Activated CD4-positive, alpha-beta memory T cell treated with anti-CD3 and anti-CD28 coated beads, Interleukin-2, amount 10 ng/mL, durations not matched to agents 7 days and 5 days (primary cell): ENCODE measurements around the gene GLB1L. TPM values are rescaled to one million over a fixed set of nuclear protein-coding genes. Genes with fewer than 3 reads are reported as not detected.
"Not testable (repeated sequence)": the region's sequence is repeated elsewhere in the genome, so short reads cannot be mapped to it uniquely, and the experiment has no call there.

Source experiments
- CTCF ChIA-PET: fragments of 350-600 bp; sonication (Branson Sonifier 250); formaldehyde crosslinking; loops from one replicate; lab custom pipeline; 2021; ENCODE audit warnings: antibody characterized with exemption, inconsistent platforms; lab: Charles Lee
- POLR2A ChIA-PET: fragments of 350-600 bp; sonication (Branson Sonifier 250); formaldehyde crosslinking; loops from one replicate; lab custom pipeline; 2021; ENCODE audit warnings: antibody characterized with exemption; lab: Charles Lee
- DNase-seq: peaks from one replicate; pipeline ENCODE4 v3.0.0-alpha.2; 2020
- H3K27ac Mint-ChIP-seq: one replicate; pipeline ENCODE4 v1.8.0; 2021; ENCODE audit warnings: mild to moderate bottlenecking, mixed read lengths
- H3K27me3 Mint-ChIP-seq: one replicate; pipeline ENCODE4 v1.8.0; 2021; ENCODE audit warnings: mixed read lengths
- H3K36me3 Mint-ChIP-seq: one replicate; pipeline ENCODE4 v1.8.0; 2021; ENCODE audit warnings: low read depth, mixed read lengths
- H3K4me1 Mint-ChIP-seq: one replicate; pipeline ENCODE4 v1.8.0; 2021; ENCODE audit warnings: mixed read lengths
- H3K4me3 Mint-ChIP-seq: one replicate; pipeline ENCODE4 v1.8.0; 2021; ENCODE audit warnings: mild to moderate bottlenecking, mixed read lengths
- H3K9me3 Mint-ChIP-seq: one replicate; pipeline ENCODE4 v1.8.0; 2021; ENCODE audit warnings: mixed read lengths
- total RNA-seq, 2 experiments: library from RNA; stranded (reverse); gene quantifications; one replicate each; pipeline ENCODE4 v1.2.3, GENCODE V29; 2021

GLB1L gene
- total RNA-seq, 2 experiments from 2014 or later = 6.2 to 7.3 TPM

- Mint-ChIP-seq H3K9me3 (no peaks in the 10 kb centered on the region), H3K4me1 (peaks cover 64% of the 10 kb centered on the region), H3K36me3 (peaks cover 45% of the 10 kb centered on the region), H3K27ac (peak overlapping the region; percentile 88), H3K4me3 (no peak overlapping the region), H3K27me3 (no peaks in the 10 kb centered on the region)
- CTCF ChIA-PET = interaction anchor here (1.4 to 1.9 kb wide), 2 partner anchors 37 to 40 kb away, joined by 3 to 10 read pairs; partner anchors contain the start of gene SLC23A3
- no peak for DNase-seq
- POLR2A ChIA-PET = interaction anchor here (1.0 to 5.0 kb wide), 6 partner anchors 8 to 45 kb away, joined by 3 to 160 read pairs (median 12); partner anchors contain the start of genes ABCB6, ANKZF1, ATG9A and CNPPD1
Observed at GRCh38 chr2:219210196-219210885, 34.9 kb downstream of the GLB1L start.

- ChIA-PET POLR2A (interaction anchor here (0.7 to 5.0 kb wide), 7 partner anchors 8 to 44 kb away, joined by 3 to 160 read pairs (median 5); partner anchors contain the start of genes ABCB6, ANKZF1, ATG9A and CNPPD1), CTCF (interaction anchor here (1.4 to 2.1 kb wide), 3 partner anchors 9 to 85 kb away, joined by 5 to 11 read pairs (median 6); partner anchors contain the start of gene ABCB6)
- Mint-ChIP-seq H3K36me3 (peaks cover 42% of the 10 kb centered on the region), H3K9me3 (peaks cover 1% of the 10 kb centered on the region), H3K27ac (peak overlapping the region; percentile 88), H3K27me3 (no peaks in the 10 kb centered on the region), H3K4me1 (peaks cover 60% of the 10 kb centered on the region), H3K4me3 (no peak overlapping the region)
- no peak for DNase-seq
Observed at GRCh38 chr2:219209236-219210195, 35.7 kb downstream of the GLB1L start.

- peak overlapping the region; percentile 79 for H3K4me3 Mint-ChIP-seq
- H3K27ac Mint-ChIP-seq = peak overlapping the region; percentile 88
- ChIA-PET CTCF (interaction anchor here (0.7 to 2.6 kb wide), 7 partner anchors 10 to 87 kb away, joined by 3 to 12 read pairs (median 6); partner anchors contain the start of genes ABCB6, CNPPD1 and NHEJ1), POLR2A (interaction anchor here (0.9 to 5.0 kb wide), 8 partner anchors 10 to 87 kb away, joined by 3 to 160 read pairs (median 7); partner anchors contain the start of genes ABCB6, ATG9A, CNPPD1 and RETREG2)
- DNase-seq = no peak
- peaks cover 32% of the 10 kb centered on the region for H3K36me3 Mint-ChIP-seq
- H3K4me1 Mint-ChIP-seq = peaks cover 57% of the 10 kb centered on the region
- H3K27me3 Mint-ChIP-seq = no peaks in the 10 kb centered on the region
- peaks cover 7% of the 10 kb centered on the region for H3K9me3 Mint-ChIP-seq
Observed at GRCh38 chr2:219207884-219208740, 37.1 kb downstream of the GLB1L start.

- no peaks in the 10 kb centered on the region for H3K27me3 Mint-ChIP-seq
- peak overlapping the region; percentile 79 for H3K4me3 Mint-ChIP-seq
- H3K36me3 Mint-ChIP-seq = peaks cover 31% of the 10 kb centered on the region
- peaks cover 56% of the 10 kb centered on the region for H3K4me1 Mint-ChIP-seq
- ChIA-PET POLR2A (interaction anchor here (0.9 to 5.0 kb wide), 14 partner anchors 11 to 87 kb away, joined by 3 to 160 read pairs (median 8); partner anchors contain the start of genes ABCB6, ANKZF1, ATG9A and CNPPD1), CTCF (interaction anchor here (0.5 to 4.1 kb wide), 13 partner anchors 9 to 547 kb away, joined by 3 to 18 read pairs (median 6); partner anchors contain the start of genes ABCB6, CNPPD1 and NHEJ1)
- H3K9me3 Mint-ChIP-seq = peaks cover 7% of the 10 kb centered on the region
- H3K27ac Mint-ChIP-seq = peak overlapping the region; percentile 88
- no peak for DNase-seq
Observed at GRCh38 chr2:219207134-219207883, 37.9 kb downstream of the GLB1L start.

DNA sequence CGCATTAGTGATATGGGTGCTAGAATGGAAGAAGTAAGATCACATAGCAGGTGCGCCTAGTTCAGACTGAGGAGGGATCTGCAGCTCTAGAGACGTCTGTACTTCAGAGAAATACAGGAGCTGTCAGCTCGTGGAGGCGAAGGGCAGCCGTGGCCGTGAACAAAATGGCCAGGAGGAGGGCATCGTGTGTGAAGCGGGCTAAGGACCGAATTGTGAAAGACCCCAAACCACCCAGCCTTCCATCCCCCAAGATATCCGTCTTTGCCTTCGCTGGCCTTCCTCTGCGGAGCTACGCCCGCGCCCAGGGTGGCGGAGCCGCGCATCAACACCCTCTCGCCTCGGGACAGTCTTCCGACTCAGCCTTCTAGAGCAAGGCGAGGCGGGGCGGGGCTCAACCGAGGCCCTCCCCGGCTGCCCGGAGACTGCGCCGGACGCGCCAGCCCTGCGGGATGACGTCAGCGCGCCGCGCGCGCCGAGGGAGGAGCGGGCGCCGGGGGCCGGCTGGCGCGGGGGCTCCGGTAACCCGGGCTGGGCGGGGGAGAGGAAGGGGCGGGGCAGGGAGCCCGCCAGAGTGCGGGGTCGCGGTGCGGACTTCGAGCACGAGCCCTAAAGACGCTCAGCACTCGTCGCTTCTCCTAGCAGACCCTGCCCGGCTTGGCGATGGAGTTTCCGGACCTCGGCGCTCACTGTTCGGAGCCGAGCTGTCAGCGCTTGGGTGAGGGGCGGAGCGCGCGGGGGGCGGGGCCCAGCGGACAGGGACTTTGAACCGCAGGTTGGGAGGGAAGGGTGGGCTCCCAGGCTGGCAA, 38.7 kb downstream of the GLB1L start, which contains the start of gene ZFAND2B:
Gene ZFAND2B (plus strand): TSS at position 455 of the 806 bp plus-strand sequence. CDS start 206 bp downstream, at position 661.
- POLR2A ChIA-PET = interaction anchor here (0.7 to 5.0 kb wide), 21 partner anchors 9 to 391 kb away, joined by 3 to 160 read pairs (median 7); partner anchors contain the start of genes ABCB6, ANKZF1, ATG9A and CNPPD1
- Mint-ChIP-seq H3K4me3 (peak within 1 kb of the TSS; percentile 79), H3K36me3 (peaks cover 27% of the 10 kb centered on the region), H3K9me3 (peaks cover 7% of the 10 kb centered on the region), H3K4me1 (peaks cover 52% of the 10 kb centered on the region), H3K27ac (peak within 1 kb of the TSS; percentile 88), H3K27me3 (no peaks in the 10 kb centered on the region)
- CTCF ChIA-PET = interaction anchor here (0.5 to 4.1 kb wide), 19 partner anchors 10 to 547 kb away, joined by 3 to 18 read pairs (median 5); partner anchors contain the start of genes ABCB6, CNPPD1, DNAJB2 and NHEJ1
- DNase-seq = peak; percentile 96

DNA sequence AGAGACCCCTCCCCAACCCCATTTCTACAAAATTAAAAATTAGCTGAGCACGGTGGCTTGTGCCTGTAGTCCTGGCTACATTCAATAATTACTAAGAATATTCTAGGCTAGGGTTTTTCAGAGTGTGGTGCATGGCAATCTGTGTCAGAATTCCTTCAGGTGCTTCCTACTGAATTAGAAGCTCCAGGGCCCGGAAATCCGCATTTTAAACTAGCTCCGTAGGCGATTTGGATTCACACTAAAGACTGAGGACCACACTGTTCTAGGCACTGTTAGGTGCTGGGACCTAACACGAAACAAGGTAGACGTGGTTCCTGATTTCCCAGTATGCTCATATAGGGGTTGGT, 39.3 kb downstream of the GLB1L start:
- H3K4me3 Mint-ChIP-seq = peak overlapping the region; percentile 79
- peaks cover 21% of the 10 kb centered on the region for H3K36me3 Mint-ChIP-seq
- POLR2A ChIA-PET = interaction anchor here (0.7 to 5.0 kb wide), 18 partner anchors 9 to 391 kb away, joined by 3 to 160 read pairs (median 8); partner anchors contain the start of genes ABCB6, ANKZF1, ATG9A and CNPPD1
- CTCF ChIA-PET = interaction anchor here (0.7 to 4.1 kb wide), 18 partner anchors 11 to 324 kb away, joined by 3 to 18 read pairs (median 6); partner anchors contain the start of genes ABCB6, CNPPD1, DNAJB2 and NHEJ1
- H3K9me3 Mint-ChIP-seq = peaks cover 7% of the 10 kb centered on the region
- DNase-seq = no peak
- peaks cover 46% of the 10 kb centered on the region for H3K4me1 Mint-ChIP-seq
- no peaks in the 10 kb centered on the region for H3K27me3 Mint-ChIP-seq
- H3K27ac Mint-ChIP-seq = peak overlapping the region; percentile 87

DNA sequence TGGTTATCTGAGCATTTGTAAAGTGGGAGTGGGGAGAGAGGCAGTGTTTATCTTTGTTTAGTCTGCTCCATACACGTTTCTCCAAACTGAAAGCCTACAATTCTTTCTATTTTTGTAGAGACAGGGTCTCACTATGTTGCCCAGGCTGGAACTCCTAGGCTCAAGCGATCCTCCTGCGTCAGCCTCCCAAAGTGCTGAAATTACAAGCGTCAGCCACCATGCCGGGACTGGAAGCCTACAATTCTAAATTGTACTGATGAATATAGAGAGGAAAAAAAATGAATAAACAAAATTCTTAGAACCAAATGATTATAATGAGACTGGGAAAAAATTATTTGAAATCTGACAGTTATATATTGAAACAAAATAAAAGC, 40.1 kb downstream of the GLB1L start:
- H3K27ac Mint-ChIP-seq = no peak overlapping the region
- peaks cover 3% of the 10 kb centered on the region for H3K27me3 Mint-ChIP-seq
- peaks cover 21% of the 10 kb centered on the region for H3K36me3 Mint-ChIP-seq
- H3K4me1 Mint-ChIP-seq = peaks cover 42% of the 10 kb centered on the region
- DNase-seq = no peak
- CTCF ChIA-PET = interaction anchor here (1.5 to 4.1 kb wide), 5 partner anchors 12 to 90 kb away, joined by 3 to 18 read pairs (median 7); partner anchors contain the start of genes DNAJB2 and NHEJ1
- peaks cover 7% of the 10 kb centered on the region for H3K9me3 Mint-ChIP-seq
- H3K4me3 Mint-ChIP-seq = no peak overlapping the region
- POLR2A ChIA-PET = interaction anchor here (1.2 to 5.0 kb wide), 7 partner anchors 10 to 392 kb away, joined by 3 to 160 read pairs (median 17); partner anchors contain the start of genes ABCB6, ANKZF1, ATG9A and CNPPD1

GRCh38 chr2:219204425-219205164, 40.6 kb downstream of the GLB1L start:
- peaks cover 3% of the 10 kb centered on the region for H3K27me3 Mint-ChIP-seq
- peaks cover 17% of the 10 kb centered on the region for H3K36me3 Mint-ChIP-seq
- peaks cover 37% of the 10 kb centered on the region for H3K4me1 Mint-ChIP-seq
- DNase-seq = no peak
- no peak overlapping the region for H3K27ac Mint-ChIP-seq
- CTCF ChIA-PET = interaction anchor here (0.7 to 4.1 kb wide), 6 partner anchors 12 to 184 kb away, joined by 3 to 18 read pairs (median 4); no protein-coding TSS in a partner anchor
- no peak overlapping the region for H3K4me3 Mint-ChIP-seq
- peaks cover 7% of the 10 kb centered on the region for H3K9me3 Mint-ChIP-seq
- POLR2A ChIA-PET = interaction anchor here (0.7 to 1.0 kb wide), 2 partner anchors 22 to 50 kb away, joined by 3 read pairs; partner anchors contain the start of gene TUBA4A

DNA sequence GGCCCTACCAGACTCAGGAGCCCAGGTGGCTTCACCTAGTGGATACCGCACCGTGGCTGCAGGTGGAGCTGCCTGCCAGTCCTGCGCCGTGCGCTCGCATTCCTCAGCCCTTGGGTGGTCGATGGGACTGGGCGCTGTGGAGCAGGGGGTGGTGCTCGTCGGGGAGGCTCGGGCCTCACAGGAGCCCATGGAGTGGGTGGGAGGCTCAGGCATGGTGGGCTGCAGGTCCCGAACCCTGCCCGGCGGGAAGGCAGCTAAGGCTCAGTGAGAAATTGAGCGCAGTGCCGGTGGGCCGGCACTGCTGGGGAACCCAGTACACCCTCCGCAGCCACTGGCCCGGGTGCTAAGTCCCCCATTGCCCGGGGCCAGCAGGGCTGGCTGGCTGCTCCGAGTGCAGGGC, 43.9 kb downstream of the GLB1L start:
- POLR2A ChIA-PET = interaction anchor here (1.5 kb wide), 1 partner anchor 22 kb away, joined by 4 read pairs; no protein-coding TSS in a partner anchor
- H3K4me3 Mint-ChIP-seq, DNase-seq, H3K27ac Mint-ChIP-seq, CTCF ChIA-PET, H3K9me3 Mint-ChIP-seq, H3K36me3 Mint-ChIP-seq, H3K4me1 Mint-ChIP-seq: not testable (repeated sequence)
- peaks cover 14% of the 10 kb centered on the region for H3K27me3 Mint-ChIP-seq
